Measurements from ENCODE around the gene F7.

F7 gene

GRCh38 chr13:113121183-113121927 lies 15.8 kb downstream of the F7 start:
- no peak overlapping the region for H3K27ac ChIP-seq (ENCODE audit: low read depth, low read length)
- H4K20me1 ChIP-seq (ENCODE audit: control insufficient read depth, insufficient read depth, low read depth, low read length), result no peaks in the 10 kb centered on the region
- no peaks in the 10 kb centered on the region for H3K4me1 ChIP-seq (ENCODE audit: control insufficient read depth, low read length)
- H3K9me2 ChIP-seq (replicated peaks; ENCODE audit: control insufficient read depth, low read length), result no peaks in the 10 kb centered on the region
- no peaks in the 10 kb centered on the region for H3K36me3 ChIP-seq (ENCODE audit: control insufficient read depth, low read length)
- H3K79me2 ChIP-seq (ENCODE audit: control insufficient read depth, low read length), result no peaks in the 10 kb centered on the region
- H3K9me3 ChIP-seq (ENCODE audit: control insufficient read depth, insufficient read depth, low read length), result no peaks in the 10 kb centered on the region
- no peak overlapping the region for H3K4me2 ChIP-seq (ENCODE audit: low read length)
- H3K27me3 ChIP-seq (ENCODE audit: control insufficient read depth, low read length), result no peaks in the 10 kb centered on the region
- no peak for TF ChIP-seq EZH2phosphoT487 (IDR thresholded peaks at IDR 0.05; ENCODE audit: borderline replicate concordance, low read length)
- TF ChIP-seq, protein P1, sequence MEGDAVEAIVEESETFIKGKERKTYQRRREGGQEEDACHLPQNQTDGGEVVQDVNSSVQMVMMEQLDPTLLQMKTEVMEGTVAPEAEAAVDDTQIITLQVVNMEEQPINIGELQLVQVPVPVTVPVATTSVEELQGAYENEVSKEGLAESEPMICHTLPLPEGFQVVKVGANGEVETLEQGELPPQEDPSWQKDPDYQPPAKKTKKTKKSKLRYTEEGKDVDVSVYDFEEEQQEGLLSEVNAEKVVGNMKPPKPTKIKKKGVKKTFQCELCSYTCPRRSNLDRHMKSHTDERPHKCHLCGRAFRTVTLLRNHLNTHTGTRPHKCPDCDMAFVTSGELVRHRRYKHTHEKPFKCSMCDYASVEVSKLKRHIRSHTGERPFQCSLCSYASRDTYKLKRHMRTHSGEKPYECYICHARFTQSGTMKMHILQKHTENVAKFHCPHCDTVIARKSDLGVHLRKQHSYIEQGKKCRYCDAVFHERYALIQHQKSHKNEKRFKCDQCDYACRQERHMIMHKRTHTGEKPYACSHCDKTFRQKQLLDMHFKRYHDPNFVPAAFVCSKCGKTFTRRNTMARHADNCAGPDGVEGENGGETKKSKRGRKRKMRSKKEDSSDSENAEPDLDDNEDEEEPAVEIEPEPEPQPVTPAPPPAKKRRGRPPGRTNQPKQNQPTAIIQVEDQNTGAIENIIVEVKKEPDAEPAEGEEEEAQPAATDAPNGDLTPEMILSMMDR (IDR thresholded peaks at IDR 0.05; ENCODE audit: low read depth, low read length, poor library complexity, severe bottlenecking), result no peak
- no peaks in the 10 kb centered on the region for H3F3A ChIP-seq (ENCODE audit: control insufficient read depth, insufficient read depth)
- no peak overlapping the region for H3K4me3 ChIP-seq (ENCODE audit: low read length)

DNA sequence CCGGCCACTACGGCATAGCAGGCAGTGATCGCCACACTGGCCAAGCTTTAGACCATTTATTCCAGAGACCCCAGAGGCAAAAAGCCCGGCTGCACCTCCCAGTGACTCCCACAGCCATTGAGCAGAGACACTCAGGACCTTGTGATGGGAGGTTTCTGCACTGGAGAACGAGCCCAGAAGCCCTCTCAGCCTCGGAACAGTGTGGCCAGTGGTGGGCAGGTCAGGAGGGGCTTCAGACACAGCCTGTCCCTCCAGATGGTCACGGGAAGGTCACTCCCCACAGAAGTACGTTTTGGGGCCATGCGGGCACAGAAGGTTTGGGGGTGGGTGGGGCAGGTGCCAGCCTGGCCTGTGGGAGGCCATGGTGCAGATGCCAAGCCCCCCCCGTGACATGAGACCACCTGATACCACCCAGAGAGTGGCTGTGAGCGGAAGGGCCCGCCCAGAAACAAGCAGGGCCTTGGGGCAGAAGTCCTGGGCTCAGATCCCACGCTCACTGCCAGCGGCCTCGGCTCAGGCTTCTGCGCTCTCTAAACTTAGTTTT lies 16.4 kb downstream of the F7 start:
- Histone ChIP-seq H3K27ac (ENCODE audit: low read depth, low read length) (no peak overlapping the region), H3K9me2 (replicated peaks; ENCODE audit: control insufficient read depth, low read length) (no peaks in the 10 kb centered on the region), H3K4me3 (ENCODE audit: low read length) (no peak overlapping the region), H3K4me2 (ENCODE audit: low read length) (no peak overlapping the region), H3K4me1 (ENCODE audit: control insufficient read depth, low read length) (no peaks in the 10 kb centered on the region), H3K9me3 (ENCODE audit: control insufficient read depth, insufficient read depth, low read length) (no peaks in the 10 kb centered on the region), H3K79me2 (ENCODE audit: control insufficient read depth, low read length) (no peaks in the 10 kb centered on the region), H4K20me1 (ENCODE audit: control insufficient read depth, insufficient read depth, low read depth, low read length) (no peaks in the 10 kb centered on the region), H3F3A (ENCODE audit: control insufficient read depth, insufficient read depth) (no peaks in the 10 kb centered on the region), H3K36me3 (ENCODE audit: control insufficient read depth, low read length) (no peaks in the 10 kb centered on the region), H3K27me3 (ENCODE audit: control insufficient read depth, low read length) (no peaks in the 10 kb centered on the region)
- TF ChIP-seq EZH2phosphoT487 (IDR thresholded peaks at IDR 0.05; ENCODE audit: borderline replicate concordance, low read length), result no peak
- TF ChIP-seq, protein P1 (IDR thresholded peaks at IDR 0.05; ENCODE audit: low read depth, low read length, poor library complexity, severe bottlenecking), result no peak

DNA sequence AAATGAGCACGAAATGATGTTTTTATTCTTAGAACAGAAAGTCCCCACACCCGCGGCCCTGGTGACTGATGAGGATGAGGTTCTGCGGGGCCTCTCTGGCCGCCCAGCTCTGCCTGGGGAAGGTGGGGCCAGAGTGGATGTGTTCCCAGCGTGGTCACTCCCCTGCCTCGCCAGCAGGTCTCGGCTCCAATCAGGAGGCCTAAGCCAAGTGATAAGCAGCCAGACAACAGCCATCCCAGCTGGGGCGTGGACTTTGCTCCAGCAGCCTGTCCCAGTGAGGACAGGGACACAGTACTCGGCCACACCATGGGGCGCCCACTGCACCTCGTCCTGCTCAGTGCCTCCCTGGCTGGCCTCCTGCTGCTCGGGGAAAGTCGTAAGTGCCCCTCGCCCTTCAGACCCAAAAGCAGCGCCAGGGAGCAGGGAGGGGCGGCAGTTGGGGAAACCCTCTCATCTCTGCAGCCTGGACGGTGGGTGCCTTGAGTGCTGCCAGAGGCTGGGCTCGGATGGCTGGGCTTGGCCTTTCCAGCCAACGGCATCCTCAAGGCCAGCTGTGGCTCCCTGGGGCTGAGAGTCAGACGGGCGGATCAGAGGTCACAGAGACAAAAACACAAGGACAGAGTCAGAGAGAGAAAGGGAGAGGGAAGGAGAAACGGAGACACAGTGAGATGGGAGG lies 17.1 kb downstream of the F7 start, which contains the start of gene F10:
Gene F10, plus strand, starts transcription at position 250 of the 676 bp plus-strand sequence. Its CDS starts 57 bp downstream, at position 307.
- Histone ChIP-seq H4K20me1 (ENCODE audit: control insufficient read depth, insufficient read depth, low read depth, low read length) (no peaks in the 10 kb centered on the region), H3K4me1 (ENCODE audit: control insufficient read depth, low read length) (no peaks in the 10 kb centered on the region), H3F3A (ENCODE audit: control insufficient read depth, insufficient read depth) (no peaks in the 10 kb centered on the region), H3K27me3 (ENCODE audit: control insufficient read depth, low read length) (no peaks in the 10 kb centered on the region), H3K9me3 (ENCODE audit: control insufficient read depth, insufficient read depth, low read length) (no peaks in the 10 kb centered on the region), H3K9me2 (replicated peaks; ENCODE audit: control insufficient read depth, low read length) (no peaks in the 10 kb centered on the region), H3K79me2 (ENCODE audit: control insufficient read depth, low read length) (no peaks in the 10 kb centered on the region), H3K27ac (ENCODE audit: low read depth, low read length) (no peak within 1 kb of the TSS), H3K4me3 (ENCODE audit: low read length) (no peak within 1 kb of the TSS), H3K36me3 (ENCODE audit: control insufficient read depth, low read length) (no peaks in the 10 kb centered on the region), H3K4me2 (ENCODE audit: low read length) (no peak within 1 kb of the TSS)
- TF ChIP-seq EZH2phosphoT487 (IDR thresholded peaks at IDR 0.05; ENCODE audit: borderline replicate concordance, low read length), result no peak
- TF ChIP-seq, protein P1 (IDR thresholded peaks at IDR 0.05; ENCODE audit: low read depth, low read length, poor library complexity, severe bottlenecking), result no peak

Measured in DOHH2 (cell line).